ENCODE measurements around the gene METTL8.

GRCh38 chr2:171334946-171335345, 98.8 kb downstream of the METTL8 start:
- TF ChIP-seq CTCF (IDR thresholded peaks at IDR 0.05; ENCODE audit: insufficient read depth, low read length) (no peak), SPI1 (IDR thresholded peaks at IDR 0.05; ENCODE audit: borderline replicate concordance, low read depth) (no peak), POLR2AphosphoS5 (IDR thresholded peaks at IDR 0.05; ENCODE audit: low read depth) (no peak), GABPA (IDR thresholded peaks at IDR 0.05; ENCODE audit: low read depth) (no peak), REST (IDR thresholded peaks at IDR 0.05; ENCODE audit: insufficient replicate concordance, low read depth) (no peak)

Measured in HL-60 (cell line).